Nucleus accumbens (tissue), 56 donors: ENCODE results near the gene MPC1.

Experiments used
- DNase-seq, 56 donors: peaks; one replicate each; lab custom pipeline; 2025; lab: John Stamatoyannopoulos, UW

MPC1 gene

GRCh38 chr6:166325383-166326042 lies 57.2 kb downstream of the MPC1 start:
- no peak for DNase-seq

- DNase-seq, result no peak
Observed at GRCh38 chr6:166323395-166323794, 59.3 kb downstream of the MPC1 start.

- no peak for DNase-seq
Observed at GRCh38 chr6:166318649-166319600, 63.8 kb downstream of the MPC1 start.

- no peak for DNase-seq
Observed at GRCh38 chr6:166318227-166318626, 64.5 kb downstream of the MPC1 start.

- DNase-seq, result no peak
Observed at GRCh38 chr6:166317261-166318212, 65.2 kb downstream of the MPC1 start.

GRCh38 chr6:166315436-166315835 lies 67.3 kb downstream of the MPC1 start:
- DNase-seq, result no peak
